ENCODE data around the gene CPTP.
"Not testable (repeated sequence)": the region's sequence is repeated elsewhere in the genome, so short reads cannot be mapped to it uniquely, and the experiment has no call there.

CPTP gene

GRCh38 chr1:1316199-1316598 is 8.4 kb upstream of the CPTP start:
- ATAC-seq (replicated peaks); H3K4me3 Mint-ChIP-seq; DNase-seq; H3K27me3 Mint-ChIP-seq; H3K9me3 Mint-ChIP-seq; H3K27ac Mint-ChIP-seq: not testable (repeated sequence)
- Mint-ChIP-seq H3K36me3 (peaks cover 24 to 45% of the 10 kb centered on the region in 2 donors), H3K4me1 (peaks cover 3 to 27% of the 10 kb centered on the region in 2 donors)

GRCh38 chr1:1317420-1317819 is 7.2 kb upstream of the CPTP start:
- H3K4me1 Mint-ChIP-seq = peaks cover 7 to 31% of the 10 kb centered on the region in 2 donors
- H3K27ac Mint-ChIP-seq = no peak overlapping the region
- DNase-seq = no peak
- no peaks in the 10 kb centered on the region for H3K9me3 Mint-ChIP-seq
- H3K36me3 Mint-ChIP-seq = peaks cover 24 to 50% of the 10 kb centered on the region in 2 donors
- H3K27me3 Mint-ChIP-seq = no peaks in the 10 kb centered on the region
- H3K4me3 Mint-ChIP-seq = no peak overlapping the region
- no peak for ATAC-seq (replicated peaks)

GRCh38 chr1:1318131-1318652 is 6.4 kb upstream of the CPTP start:
- Mint-ChIP-seq H3K9me3 (no peaks in the 10 kb centered on the region), H3K4me1 (peaks cover 10 to 38% of the 10 kb centered on the region in 2 donors), H3K4me3 (no peak overlapping the region), H3K27me3 (no peaks in the 10 kb centered on the region), H3K36me3 (peaks cover 21 to 50% of the 10 kb centered on the region in 2 donors), H3K27ac (no peak overlapping the region)
- ATAC-seq (replicated peaks) (no peak), DNase-seq (no peak)

DNA sequence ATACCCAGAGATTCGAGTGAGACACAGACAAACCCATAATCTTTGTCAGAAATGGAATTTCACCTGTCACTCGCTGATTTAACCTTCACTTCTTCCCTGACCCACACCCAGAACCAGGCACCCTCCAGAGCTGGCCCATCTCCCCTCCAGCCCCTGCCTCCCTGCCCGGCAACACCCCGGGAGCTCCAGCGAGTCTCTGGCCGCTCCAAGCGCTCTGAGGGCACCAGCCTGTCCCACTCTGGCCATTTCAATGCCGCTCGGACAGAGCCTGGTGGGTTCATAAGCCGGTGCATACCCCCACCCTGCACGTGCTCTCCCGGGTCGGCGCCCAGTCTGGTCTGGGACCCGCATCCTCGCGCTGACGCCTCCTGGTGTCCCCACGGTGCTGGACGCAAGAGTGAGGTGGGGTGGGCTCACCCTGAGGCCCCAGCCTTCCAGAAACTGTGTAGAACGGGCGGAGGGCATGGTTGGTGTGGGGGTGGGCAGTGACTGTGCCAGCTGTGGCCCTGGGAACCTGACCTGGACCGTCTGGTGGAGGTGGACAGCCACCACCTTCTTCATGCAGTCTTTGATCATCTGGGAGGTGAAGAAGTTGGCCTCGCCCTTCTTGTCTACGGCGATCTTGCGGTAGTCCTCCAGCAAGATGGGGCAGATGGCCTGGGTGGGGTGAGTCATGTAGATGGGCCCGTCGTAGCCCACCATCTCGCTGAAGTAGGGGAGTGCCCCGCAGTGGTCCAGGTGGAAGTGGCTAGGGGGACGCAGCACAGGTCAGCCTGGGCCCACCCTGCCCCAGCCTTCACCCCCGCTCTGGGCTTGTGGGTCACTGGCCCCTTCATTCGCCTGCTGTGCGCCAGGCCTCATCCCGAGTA is 5.6 kb upstream of the CPTP start:
- Mint-ChIP-seq H3K9me3 (no peaks in the 10 kb centered on the region), H3K4me1 (peaks cover 13 to 45% of the 10 kb centered on the region in 2 donors), H3K36me3 (peaks cover 15 to 48% of the 10 kb centered on the region in 2 donors), H3K27ac (peak overlapping the region; percentile 69), H3K4me3 (no peak overlapping the region), H3K27me3 (no peaks in the 10 kb centered on the region)
- ATAC-seq (replicated peaks) (no peak), DNase-seq (no peak)

GRCh38 chr1:1319646-1319941 is 5.0 kb upstream of the CPTP start:
- Mint-ChIP-seq H3K27me3 (no peaks in the 10 kb centered on the region), H3K4me3 (no peak overlapping the region), H3K4me1 (peaks cover 13 to 45% of the 10 kb centered on the region in 2 donors), H3K36me3 (peaks cover 16 to 48% of the 10 kb centered on the region in 2 donors), H3K9me3 (no peaks in the 10 kb centered on the region), H3K27ac (peak overlapping the region; percentile 69)
- DNase-seq (no peak), ATAC-seq (replicated peaks) (no peak)

- Mint-ChIP-seq H3K4me3 (no peak overlapping the region), H3K27ac (no peak overlapping the region), H3K36me3 (peaks cover 11 to 42% of the 10 kb centered on the region in 2 donors), H3K27me3 (no peaks in the 10 kb centered on the region), H3K9me3 (no peaks in the 10 kb centered on the region), H3K4me1 (peaks cover 14 to 51% of the 10 kb centered on the region in 2 donors)
- no peak for DNase-seq
- ATAC-seq (replicated peaks) = no peak
These were observed 3.7 kb upstream of the CPTP start for GRCh38 chr1:1320666-1321448.

DNA sequence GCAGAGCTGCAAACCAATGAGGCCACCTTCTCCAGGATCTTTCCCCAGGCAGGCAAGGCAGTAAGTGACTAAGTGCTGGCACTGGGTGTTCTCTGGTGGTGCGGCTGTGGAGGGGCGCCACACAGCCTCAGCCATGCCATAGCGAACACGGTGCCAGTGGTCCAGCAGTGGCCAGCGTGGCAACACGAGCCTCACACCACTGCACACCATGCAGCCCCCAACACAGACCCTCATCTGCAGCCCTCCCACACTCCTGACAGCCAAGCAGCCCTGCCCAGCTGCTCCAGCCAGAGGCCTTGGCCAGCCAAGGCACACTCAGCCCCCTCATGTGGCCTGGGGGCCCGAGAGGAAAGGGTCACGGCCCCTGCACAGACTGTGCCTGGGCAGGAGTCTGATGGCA is 3.1 kb upstream of the CPTP start:
- no peaks in the 10 kb centered on the region for H3K9me3 Mint-ChIP-seq

DNA sequence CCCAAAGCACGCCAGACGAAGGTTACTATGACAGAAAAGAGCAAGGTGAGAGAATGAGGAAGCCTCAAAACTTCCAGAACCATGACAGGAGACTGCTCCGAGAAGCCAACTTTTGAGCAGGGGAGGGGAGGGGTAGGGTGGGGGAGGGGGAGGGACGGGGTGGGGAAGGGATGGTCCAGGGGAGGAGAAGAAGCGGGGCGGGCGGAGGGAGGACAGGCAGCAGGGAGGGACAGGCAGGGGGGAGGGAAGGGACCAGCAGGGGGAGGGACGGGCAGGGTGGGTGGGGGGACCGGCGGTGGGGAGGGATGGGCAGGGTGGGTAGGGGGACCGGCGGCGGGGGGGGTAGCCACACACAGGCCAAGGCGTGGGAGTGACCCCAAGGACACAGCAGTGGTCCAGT is 2.2 kb upstream of the CPTP start:
- Mint-ChIP-seq H3K9me3 (no peaks in the 10 kb centered on the region), H3K36me3 (peaks cover 6 to 35% of the 10 kb centered on the region in 2 donors), H3K4me3 (peak overlapping the region; percentile 74 to 89), H3K27ac (peak overlapping the region; percentile 81), H3K27me3 (no peaks in the 10 kb centered on the region), H3K4me1 (peaks cover 22 to 66% of the 10 kb centered on the region in 2 donors)
- ATAC-seq (replicated peaks) (no peak), DNase-seq (no peak)

More for the DNA sequence above, 3.1 kb upstream of the CPTP start:
- H3K36me3 Mint-ChIP-seq = peaks cover 7 to 37% of the 10 kb centered on the region in 2 donors
- DNase-seq (no peak), ATAC-seq (replicated peaks) (no peak)
- H3K27me3 Mint-ChIP-seq = no peaks in the 10 kb centered on the region
- peaks cover 19 to 57% of the 10 kb centered on the region in 2 donors for H3K4me1 Mint-ChIP-seq
- H3K27ac Mint-ChIP-seq = no peak overlapping the region
- H3K4me3 Mint-ChIP-seq = no peak overlapping the region

DNA sequence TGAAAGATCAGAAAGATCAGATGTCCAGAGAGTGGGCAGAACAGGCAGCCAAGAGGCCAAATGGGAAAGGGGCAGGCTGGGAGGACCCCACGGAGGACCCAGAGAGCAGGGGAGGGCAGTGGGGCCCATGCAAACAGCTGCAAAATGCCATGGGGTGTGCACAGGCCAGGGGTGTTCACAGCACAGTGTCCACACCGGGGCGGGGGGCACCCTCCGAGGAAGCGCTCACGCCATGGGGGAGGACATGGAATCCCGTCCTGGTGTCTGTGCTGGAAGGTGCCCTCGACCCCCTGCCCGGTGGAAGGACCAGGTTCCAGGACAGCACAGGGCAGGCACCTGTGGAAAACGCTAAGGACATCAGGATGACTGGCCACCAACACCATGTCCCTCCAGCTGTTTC is 1.6 kb upstream of the CPTP start:
- Mint-ChIP-seq H3K27ac (peak overlapping the region; percentile 92), H3K4me1 (peaks cover 24 to 66% of the 10 kb centered on the region in 2 donors), H3K36me3 (peaks cover 6 to 34% of the 10 kb centered on the region in 2 donors), H3K4me3 (peak overlapping the region; percentile 74 to 89), H3K27me3 (no peaks in the 10 kb centered on the region), H3K9me3 (no peaks in the 10 kb centered on the region)
- no peak for DNase-seq
- ATAC-seq (replicated peaks) = no peak

GRCh38 chr1:1324084-1324523 is 498 bp upstream of the CPTP start:
- Mint-ChIP-seq H3K27me3 (no peaks in the 10 kb centered on the region), H3K36me3 (peaks cover 4 to 31% of the 10 kb centered on the region in 2 donors), H3K4me1 (peaks cover 24 to 60% of the 10 kb centered on the region in 2 donors), H3K9me3 (no peaks in the 10 kb centered on the region), H3K4me3 (peak overlapping the region; percentile 92 to 93), H3K27ac (peak overlapping the region; percentile 97)
- DNase-seq (no peak), ATAC-seq (replicated peaks) (peak; percentile 48 to 51)

- no peak for ATAC-seq (replicated peaks)
- DNase-seq = no peak
- peak overlapping the region; percentile 77 to 92 for H3K4me3 Mint-ChIP-seq
- H3K9me3 Mint-ChIP-seq = no peaks in the 10 kb centered on the region
- H3K36me3 Mint-ChIP-seq = peaks cover 4 to 23% of the 10 kb centered on the region in 2 donors
- H3K4me1 Mint-ChIP-seq = peaks cover 26 to 46% of the 10 kb centered on the region in 2 donors
- H3K27ac Mint-ChIP-seq = peak overlapping the region; percentile 75
- H3K27me3 Mint-ChIP-seq = no peaks in the 10 kb centered on the region
These were observed 879 bp downstream of the CPTP start for GRCh38 chr1:1325288-1326074.

DNA sequence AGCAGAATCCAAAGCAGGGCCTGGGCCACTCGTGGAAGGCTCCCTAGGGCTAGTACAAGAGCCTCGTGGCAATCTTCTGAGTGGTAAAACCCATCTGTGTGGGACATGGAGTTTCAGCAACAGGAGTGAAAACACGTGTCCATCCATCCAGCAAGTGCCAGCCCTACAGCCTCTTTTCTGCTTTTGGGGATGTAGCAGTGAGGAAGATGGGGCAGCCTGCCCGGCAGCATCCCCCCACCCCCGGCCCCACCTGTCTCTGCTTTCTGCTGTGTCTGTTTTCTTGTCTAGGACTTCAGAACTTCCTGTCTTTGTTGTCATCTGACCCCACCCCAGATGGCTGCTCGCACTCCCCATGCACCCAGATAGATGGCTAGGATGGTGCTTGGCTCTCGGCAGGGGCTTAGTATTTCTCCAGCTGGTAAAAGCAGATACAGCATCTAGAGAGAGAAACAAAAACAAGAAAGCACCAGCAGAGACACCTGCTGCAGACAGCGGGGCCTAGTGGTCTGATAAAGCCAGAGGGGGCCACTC is 1.5 kb downstream of the CPTP start:
- peak overlapping the region; percentile 77 to 92 for H3K4me3 Mint-ChIP-seq
- H3K27ac Mint-ChIP-seq = peak overlapping the region; percentile 72
- peaks cover 4 to 23% of the 10 kb centered on the region in 2 donors for H3K36me3 Mint-ChIP-seq
- ATAC-seq (replicated peaks) (no peak), DNase-seq (no peak)
- peaks cover 28 to 40% of the 10 kb centered on the region in 2 donors for H3K4me1 Mint-ChIP-seq
- H3K27me3 Mint-ChIP-seq = no peaks in the 10 kb centered on the region
- H3K9me3 Mint-ChIP-seq = no peaks in the 10 kb centered on the region

GRCh38 chr1:1327291-1327690 is 2.7 kb downstream of the CPTP start:
- DNase-seq (no peak), ATAC-seq (replicated peaks) (no peak)
- peaks cover 4 to 19% of the 10 kb centered on the region in 2 donors for H3K36me3 Mint-ChIP-seq
- no peaks in the 10 kb centered on the region for H3K9me3 Mint-ChIP-seq
- H3K27ac Mint-ChIP-seq = no peak overlapping the region
- H3K27me3 Mint-ChIP-seq = no peaks in the 10 kb centered on the region
- H3K4me1 Mint-ChIP-seq = peaks cover 25 to 35% of the 10 kb centered on the region in 2 donors
- H3K4me3 Mint-ChIP-seq = no peak overlapping the region
